HepG2 (cell line): ENCODE data around the gene SLC2A8. TPM values are rescaled to one million over a fixed set of nuclear protein-coding genes. Genes with fewer than 3 reads are reported as not detected.

Experiments used
- ATAC-seq: fragments of 200-7000 bp; cut with Tn5 transposase; 3 replicates; pipeline ENCODE4 v1.9.1; 2020; ENCODE audit warnings: mild to moderate bottlenecking, moderate library complexity
- BruUV-seq: library from RNA; stranded (reverse); fragments of 400-500 nt; replicated peaks from 2 replicates; lab custom pipeline; 2021; lab: Mats Ljungman, UMichigan
- CTCF ChIA-PET: fragments of 300-600 bp; formaldehyde crosslinking; extraction: SDS; loops from one replicate; lab custom pipeline; 2021; ENCODE audit warnings: low total read pairs, inconsistent platforms, low intra/inter-chr PET ratio; lab: Yijun Ruan, JAX
- POLR2A ChIA-PET: fragments of 350-600 bp; sonication (Branson Sonifier 250); formaldehyde crosslinking; loops from one replicate; lab custom pipeline; 2020; ENCODE audit warnings: antibody characterized with exemption, inconsistent platforms; lab: Yijun Ruan, JAX
- DNase-seq: peaks from one replicate; pipeline ENCODE4 v3.0.0-alpha.2; 2015; ENCODE audit warnings: low spot score
- FAIRE-seq: peaks from 3 replicates; lab custom pipeline; 2011; peaks lifted over from hg19 to GRCh38; lab: Jason Lieb, UNC
- H2AFZ ChIP-seq: one replicate; pipeline ENCODE4 v1.6.1; 2011; ENCODE audit warnings: low read length, inconsistent platforms
- H3K27ac ChIP-seq: fragments of 300-600 bp; 3 replicates; pipeline ENCODE4 v1.8.0; 2011; ENCODE audit warnings: mixed run types, mild to moderate bottlenecking, mixed read lengths, low read length, inconsistent platforms; ENCODE audit not compliant: insufficient read depth; ENCODE audit errors: extremely low read length
- H3K27me3 ChIP-seq, 2 experiments: fragments of 200-600 bp in 1 of 2; 2 replicates in 1 of 2; 3 replicates in 1 of 2; pipeline versions ENCODE4 v1.6.0 to v1.8.0; 2011; ENCODE audit warnings: low read length in 2 of 2, mild to moderate bottlenecking in 2 of 2, moderate library complexity in 2 of 2, inconsistent platforms in 1 of 2; ENCODE audit not compliant: insufficient read depth in 2 of 2, control insufficient read depth in 1 of 2
- H3K36me3 ChIP-seq, 2 experiments: fragments of 200-600 bp in 1 of 2; replicated peaks in 1 of 2; 2 replicates in 1 of 2; 3 replicates in 1 of 2; pipeline versions ENCODE4 v1.5.1 to v1.8.0; 2011; ENCODE audit warnings: low read length in 2 of 2, inconsistent platforms in 1 of 2; ENCODE audit not compliant: insufficient read depth in 2 of 2, control insufficient read depth in 1 of 2
- H3K4me1 ChIP-seq: 2 replicates; pipeline ENCODE4 v1.5.1; 2012; ENCODE audit warnings: low read length, inconsistent platforms; ENCODE audit not compliant: insufficient read depth
- H3K4me2 ChIP-seq: 2 replicates; pipeline ENCODE4 v1.6.0; 2011; ENCODE audit warnings: low read depth, low read length, inconsistent platforms
- H3K4me3 ChIP-seq, 3 experiments: fragments of 200-600 bp in 1 of 3; sonication (generic), shearing (Covaris generic) in 1 of 3; replicated peaks in 1 of 3; 2 replicates each; pipeline ENCODE4 v1.5.1; 2011 to 2016; ENCODE audit warnings: low read length in 3 of 3, inconsistent platforms in 2 of 3, low read depth in 2 of 3, mild to moderate bottlenecking in 2 of 3, control low read depth in 1 of 3, mixed read lengths in 1 of 3; ENCODE audit not compliant: insufficient read depth in 1 of 3
- H3K79me2 ChIP-seq: one replicate; pipeline ENCODE4 v1.6.1; 2011; ENCODE audit warnings: low read length, inconsistent platforms; ENCODE audit not compliant: insufficient read depth
- H3K9ac ChIP-seq: 2 replicates; pipeline ENCODE4 v1.6.0; 2011; ENCODE audit warnings: mild to moderate bottlenecking, low read depth, low read length, inconsistent platforms; ENCODE audit not compliant: insufficient read depth
- H3K9me3 ChIP-seq: 2 replicates; pipeline ENCODE4 v1.5.1; 2012; ENCODE audit warnings: mild to moderate bottlenecking, low read length
- H4K20me1 ChIP-seq: 2 replicates; pipeline ENCODE4 v1.6.0; 2011; ENCODE audit warnings: inconsistent platforms, mild to moderate bottlenecking, low read length, moderate library complexity; ENCODE audit not compliant: insufficient read depth
- FOXM1 ChIP-seq: sonication (generic); formaldehyde crosslinking; IDR thresholded peaks from 2 replicates; pipeline ENCODE4 v1.5.0; 2020; ENCODE audit warnings: missing genetic modification reagents
- KLF11 ChIP-seq: IDR thresholded peaks from 2 replicates; pipeline ENCODE4 v1.6.1; 2016; ENCODE audit warnings: missing compliant biosample characterization
- PAX8 ChIP-seq: sonication (generic); formaldehyde crosslinking; IDR thresholded peaks from 2 replicates; pipeline ENCODE4 v1.8.0; 2022; ENCODE audit warnings: mild to moderate bottlenecking, missing genetic modification reagents, borderline replicate concordance
- PLRG1 ChIP-seq: fragments of 450-650 bp; conservative IDR thresholded peaks from 2 replicates; pipeline ENCODE4 v1.6.1; 2016
- POLR2G ChIP-seq: fragments of 200-400 bp; formaldehyde crosslinking; IDR thresholded peaks from 2 replicates; pipeline ENCODE4 v1.6.1; 2018; ENCODE audit warnings: mild to moderate bottlenecking, low read depth, low read length, moderate library complexity
- SSRP1 ChIP-seq: IDR thresholded peaks from 2 replicates; pipeline ENCODE4 v1.6.1; 2016; ENCODE audit warnings: control low read depth
- TBX2 ChIP-seq: sonication (generic); formaldehyde crosslinking; IDR thresholded peaks from 2 replicates; pipeline ENCODE4 v1.5.0; 2020; ENCODE audit warnings: missing genetic modification reagents, mild to moderate bottlenecking, borderline replicate concordance
- ZNF567 ChIP-seq: sonication (generic); formaldehyde crosslinking; IDR thresholded peaks from 2 replicates; pipeline ENCODE4 v1.8.1; 2023; ENCODE audit warnings: mild to moderate bottlenecking, missing genetic modification reagents, borderline replicate concordance
- WGBS: methylation state at CpG from one replicate; pipeline ENCODE4 v1.1.6; 2017; ENCODE audit warnings: low lambda C conversion rate; 5-methylcytosine and 5-hydroxymethylcytosine counted together
- in situ Hi-C: cut with HindIII; loops from 2 replicates; pipeline ENCODE4 v1.10.0; 2017; ENCODE audit warnings: low pct_unique_long_range_greater_than_20kb; ENCODE audit not compliant: extremely low pct_ligation_motif_present
- intact Hi-C: fragments of 100-400 bp; cut with micrococcal nuclease; formaldehyde crosslinking; loops from one replicate; pipeline ENCODE4 v1.10.0; 2022; ENCODE audit not compliant: unreplicated experiment
- polyA plus RNA-seq, 8 experiments: library from polyadenylated mRNA; depleted of rRNA in 3 of 8; stranded (reverse) in 7 of 8; unstranded in 1 of 8; fragments of >200 nt; fragmentation: Illumina TruSeq in 4 of 8; extraction: Trizol in 4 of 8; gene quantifications; 2 replicates each; pipeline versions ENCODE4 v1.2.1 to v1.2.3, GENCODE V29; 2011 to 2016; ENCODE audit warnings: low read depth in 4 of 8, missing spikeins in 1 of 8, mixed read lengths in 1 of 8; ENCODE audit not compliant: insufficient read depth in 1 of 8
- total RNA-seq, 5 experiments: library from RNA; depleted of rRNA; stranded (reverse); fragments of >200 nt; fragmentation: Illumina TruSeq; extraction: Trizol; gene quantifications; 2 replicates each; pipeline ENCODE4 v1.2.3, GENCODE V29; 2016; ENCODE audit warnings: low read depth in 1 of 5
- TF ChIP-seq, protein P1 (sequence below): IDR thresholded peaks from 2 replicates; pipeline ENCODE4 v1.6.1; 2016; ENCODE audit warnings: low read depth, control low read depth

Gene SLC2A8
- total and polyA plus RNA-seq, 2 of the 13 experiments (the other 11 are each of a cell fraction or from before 2014, with no cell fraction given), result 22.6 to 48.6 TPM

DNA sequence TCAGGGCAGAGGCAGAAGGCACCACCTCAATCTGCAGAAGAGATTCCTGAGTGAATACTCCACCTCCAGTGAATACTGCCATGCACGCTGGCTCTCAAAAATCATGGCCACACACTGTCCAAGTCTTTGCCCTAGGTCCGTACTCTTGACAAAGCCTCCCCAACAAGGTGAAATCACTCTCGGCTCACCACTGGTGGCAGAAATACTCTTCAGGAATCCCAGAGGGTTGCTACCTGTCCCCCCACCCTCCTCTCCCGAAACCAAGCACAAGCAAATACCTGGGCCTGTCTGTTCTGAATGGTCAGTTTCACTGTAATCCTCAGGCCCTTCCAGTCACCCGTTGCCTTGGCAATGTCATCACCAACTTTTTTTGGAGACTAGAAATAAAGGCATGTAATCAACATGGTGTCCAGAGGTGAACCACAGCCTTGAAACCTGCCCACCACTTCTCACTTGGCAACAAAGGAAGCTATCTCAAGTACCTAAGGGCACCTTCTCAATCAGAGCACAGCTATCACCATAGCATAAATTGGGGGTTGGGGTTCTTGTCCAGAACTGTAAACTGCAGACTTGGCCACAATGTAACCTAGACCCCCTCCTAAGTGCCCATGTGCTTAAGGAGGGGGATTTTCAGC is 52.5 kb downstream of the SLC2A8 start:
- intact Hi-C loops, result no loop called here
- ATAC-seq, result no peak
- peaks cover 11 to 58% of the 10 kb centered on the region in 2 experiments for H3K36me3 ChIP-seq
- no peak for TF ChIP-seq PLRG1
- no peak for TF ChIP-seq FOXM1 (CRISPR knock-in tag)
- TF ChIP-seq POLR2G, result peak; percentile 27; the same call in 1 of the 2 replicates
- no peak for TF ChIP-seq KLF11 (CRISPR knock-in tag)
- no peak for TF ChIP-seq ZNF567
- TF ChIP-seq, protein P1, sequence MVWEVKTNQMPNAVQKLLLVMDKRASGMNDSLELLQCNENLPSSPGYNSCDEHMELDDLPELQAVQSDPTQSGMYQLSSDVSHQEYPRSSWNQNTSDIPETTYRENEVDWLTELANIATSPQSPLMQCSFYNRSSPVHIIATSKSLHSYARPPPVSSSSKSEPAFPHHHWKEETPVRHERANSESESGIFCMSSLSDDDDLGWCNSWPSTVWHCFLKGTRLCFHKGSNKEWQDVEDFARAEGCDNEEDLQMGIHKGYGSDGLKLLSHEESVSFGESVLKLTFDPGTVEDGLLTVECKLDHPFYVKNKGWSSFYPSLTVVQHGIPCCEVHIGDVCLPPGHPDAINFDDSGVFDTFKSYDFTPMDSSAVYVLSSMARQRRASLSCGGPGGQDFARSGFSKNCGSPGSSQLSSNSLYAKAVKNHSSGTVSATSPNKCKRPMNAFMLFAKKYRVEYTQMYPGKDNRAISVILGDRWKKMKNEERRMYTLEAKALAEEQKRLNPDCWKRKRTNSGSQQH (CRISPR knock-in tag), result no peak
- 0 out of 2 replicates have a peak, but pooled peaks have one; percentile 38 for TF ChIP-seq SSRP1 (CRISPR knock-in tag)
- TF ChIP-seq PAX8 (CRISPR knock-in tag), result 0 out of 2 replicates have a peak, but pooled peaks have one; percentile 7
- no peak for TF ChIP-seq TBX2 (CRISPR knock-in tag)
- TF ChIP-seq, all 625 proteins: peak for 3
- FAIRE-seq (no peak), DNase-seq (no peak)
- CTCF ChIA-PET, result no interaction called here
- H3K9me3 ChIP-seq, result no peaks in the 10 kb centered on the region
- H3K4me1 ChIP-seq, result peaks cover 36% of the 10 kb centered on the region
- no peaks in the 10 kb centered on the region; a peak in 1 of 5 replicates for H3K27me3 ChIP-seq
- WGBS, result 49% methylated on average over 5 of the region's 5 CpGs
- H3K4me3 ChIP-seq, result peak overlapping the region; percentile 85 to 97 (median 93)
- POLR2A ChIA-PET, result interaction anchor here (2.2 to 3.8 kb wide), 3 partner anchors 26 to 130 kb away, joined by 14 to 39 read pairs (median 22); partner anchors contain the start of genes SLC2A8 and ZNF79
- in situ Hi-C loops, result no loop called here
- H3K27ac ChIP-seq, result peak overlapping the region; percentile 83
- peak overlapping the region; percentile 89 for H3K4me2 ChIP-seq
- BruUV-seq, result no TSS peak
- peak overlapping the region; percentile 98 for H3K9ac ChIP-seq
- H4K20me1 ChIP-seq, result peaks cover 45% of the 10 kb centered on the region
- peaks cover 35% of the 10 kb centered on the region for H3K79me2 ChIP-seq
- H2AFZ ChIP-seq, result no peak overlapping the region
